ENCODE data around the gene GABRB1.

The GABRB1 gene

DNA sequence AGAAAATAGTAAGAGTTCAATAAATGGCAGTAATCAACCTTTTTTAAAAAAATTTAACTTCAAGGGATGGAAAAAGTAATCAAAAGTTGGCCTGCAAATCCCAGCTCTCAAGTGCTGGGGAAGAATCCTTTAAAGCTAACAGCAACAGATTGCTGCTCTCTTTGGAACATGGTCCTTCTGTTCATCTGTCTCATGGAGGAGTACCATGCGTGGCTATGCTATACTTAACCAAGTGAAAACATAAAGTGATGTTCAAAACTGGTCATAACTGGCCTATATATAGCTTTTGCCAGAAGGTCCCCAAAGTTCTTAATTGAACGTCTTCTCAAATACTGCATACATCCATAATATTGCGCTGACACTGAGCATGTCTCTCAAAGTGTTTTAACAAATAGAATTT is 154.4 kb downstream of the GABRB1 start:
- H3K9ac ChIP-seq (ENCODE audit: insufficient read length, low read depth): no peak overlapping the region

DNA sequence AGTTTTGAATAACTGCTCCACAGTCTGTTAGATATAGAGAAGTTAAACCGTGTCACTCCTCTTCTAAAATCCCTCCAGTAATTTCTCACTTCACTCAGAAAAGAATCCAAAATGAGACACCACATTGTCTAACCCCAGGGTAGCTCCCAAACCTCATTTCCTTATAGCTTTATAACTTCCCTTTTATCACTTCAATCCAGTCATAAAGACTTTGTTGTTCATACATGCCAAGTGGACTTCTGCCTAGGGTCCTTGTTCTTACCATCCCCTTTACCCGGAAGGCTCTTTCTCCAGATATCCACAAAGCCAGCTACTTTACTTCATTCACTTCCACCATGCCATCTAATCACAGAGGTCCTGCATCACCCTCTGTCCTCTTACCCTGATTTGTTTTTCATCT is 156.2 kb downstream of the GABRB1 start:
- H3K9ac ChIP-seq (ENCODE audit: insufficient read length, low read depth): no peak overlapping the region
- TF ChIP-seq SUZ12 (IDR thresholded peaks at IDR 0.05; ENCODE audit: extremely low read depth, insufficient read depth, insufficient read length) (no peak), YY1 (IDR thresholded peaks at IDR 0.05; ENCODE audit: insufficient read depth, insufficient read length) (no peak), ZNF274 (IDR thresholded peaks at IDR 0.05; ENCODE audit: low read depth, low read length) (no peak)
- no peak overlapping the region for H3K4me3 ChIP-seq (ENCODE audit: insufficient read length, low read depth)
- no peaks in the 10 kb centered on the region for H3K4me1 ChIP-seq (ENCODE audit: insufficient read depth, insufficient read length)
- H3K9me3 ChIP-seq (ENCODE audit: insufficient read depth, low read length): no peaks in the 10 kb centered on the region
- no peaks in the 10 kb centered on the region for H3K36me3 ChIP-seq (ENCODE audit: insufficient read depth, insufficient read length, low read length)
- DNase-seq (ENCODE audit: low read depth, low spot score): no peak
- no peaks in the 10 kb centered on the region for H3K27me3 ChIP-seq (ENCODE audit: insufficient read depth, insufficient read length)

More for the DNA sequence above, 154.4 kb downstream of the GABRB1 start:
- no peak for TF ChIP-seq ZNF274 (IDR thresholded peaks at IDR 0.05; ENCODE audit: low read depth, low read length)
- TF ChIP-seq SUZ12 (IDR thresholded peaks at IDR 0.05; ENCODE audit: extremely low read depth, insufficient read depth, insufficient read length): no peak
- TF ChIP-seq YY1 (IDR thresholded peaks at IDR 0.05; ENCODE audit: insufficient read depth, insufficient read length): no peak
- DNase-seq (ENCODE audit: low read depth, low spot score): no peak
- Histone ChIP-seq H3K9me3 (ENCODE audit: insufficient read depth, low read length) (no peaks in the 10 kb centered on the region), H3K4me3 (ENCODE audit: insufficient read length, low read depth) (no peak overlapping the region), H3K36me3 (ENCODE audit: insufficient read depth, insufficient read length, low read length) (no peaks in the 10 kb centered on the region), H3K4me1 (ENCODE audit: insufficient read depth, insufficient read length) (no peaks in the 10 kb centered on the region), H3K27me3 (ENCODE audit: insufficient read depth, insufficient read length) (no peaks in the 10 kb centered on the region)

DNA sequence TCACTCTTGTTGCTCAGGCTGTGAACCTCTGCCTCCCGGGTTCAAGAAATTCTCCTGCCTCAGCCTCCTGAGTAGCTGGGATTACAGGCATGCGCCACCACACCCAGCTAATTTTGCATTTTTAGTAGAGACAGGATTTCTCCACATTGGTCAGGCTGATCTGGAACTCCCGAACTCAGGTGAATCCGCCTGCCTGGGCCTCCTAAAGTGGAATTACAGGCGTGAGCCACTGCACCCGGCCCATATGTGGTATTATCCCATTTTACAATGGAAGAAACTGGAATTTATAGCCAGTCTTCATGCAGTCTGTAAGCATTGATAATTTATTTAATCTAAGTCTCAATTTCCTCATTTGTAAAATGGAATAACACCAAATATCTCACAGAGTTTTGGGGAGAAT is 161.8 kb downstream of the GABRB1 start:
- Histone ChIP-seq H3K9me3 (ENCODE audit: insufficient read depth, low read length) (no peaks in the 10 kb centered on the region), H3K36me3 (ENCODE audit: insufficient read depth, insufficient read length, low read length) (no peaks in the 10 kb centered on the region), H3K9ac (ENCODE audit: insufficient read length, low read depth) (no peak overlapping the region), H3K4me1 (ENCODE audit: insufficient read depth, insufficient read length) (no peaks in the 10 kb centered on the region), H3K4me3 (ENCODE audit: insufficient read length, low read depth) (no peak overlapping the region), H3K27me3 (ENCODE audit: insufficient read depth, insufficient read length) (no peaks in the 10 kb centered on the region)
- no peak for DNase-seq (ENCODE audit: low read depth, low spot score)
- no peak for TF ChIP-seq ZNF274 (IDR thresholded peaks at IDR 0.05; ENCODE audit: low read depth, low read length)
- TF ChIP-seq SUZ12 (IDR thresholded peaks at IDR 0.05; ENCODE audit: extremely low read depth, insufficient read depth, insufficient read length): no peak
- no peak for TF ChIP-seq YY1 (IDR thresholded peaks at IDR 0.05; ENCODE audit: insufficient read depth, insufficient read length)

DNA sequence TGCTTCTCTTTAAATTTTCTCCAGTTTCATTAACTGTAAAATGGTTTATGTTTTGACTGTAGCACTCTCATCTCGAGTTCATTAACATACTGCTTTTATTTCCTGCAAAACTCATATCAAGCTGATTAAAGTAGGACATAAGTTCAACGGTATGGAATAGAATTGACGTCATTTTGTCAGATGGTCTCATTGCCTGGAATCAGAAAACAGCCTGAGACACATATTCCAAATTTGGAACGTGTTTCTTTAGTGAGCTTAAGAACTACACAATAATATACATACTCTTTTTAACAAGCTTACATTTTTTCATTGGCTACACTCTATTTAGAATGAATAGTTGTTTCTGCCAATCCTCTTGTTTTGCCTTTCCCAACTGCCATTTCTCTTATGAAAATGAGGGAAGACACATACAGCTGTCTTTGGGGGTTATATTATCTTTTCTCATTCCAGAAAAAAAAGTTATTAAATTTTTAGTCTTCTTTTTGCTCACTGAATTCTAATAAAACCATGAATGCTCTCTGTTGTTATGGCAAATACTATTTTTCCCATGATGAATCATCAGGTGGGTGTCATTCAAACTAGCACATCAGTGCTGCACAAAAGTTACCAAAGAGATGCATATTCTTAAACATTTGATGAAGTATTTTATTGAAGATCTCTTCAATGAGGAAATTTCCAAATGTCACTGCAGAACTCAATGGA is 162.8 kb downstream of the GABRB1 start:
- Histone ChIP-seq H3K36me3 (ENCODE audit: insufficient read depth, insufficient read length, low read length) (no peaks in the 10 kb centered on the region), H3K9me3 (ENCODE audit: insufficient read depth, low read length) (no peaks in the 10 kb centered on the region), H3K9ac (ENCODE audit: insufficient read length, low read depth) (no peak overlapping the region)

DNA sequence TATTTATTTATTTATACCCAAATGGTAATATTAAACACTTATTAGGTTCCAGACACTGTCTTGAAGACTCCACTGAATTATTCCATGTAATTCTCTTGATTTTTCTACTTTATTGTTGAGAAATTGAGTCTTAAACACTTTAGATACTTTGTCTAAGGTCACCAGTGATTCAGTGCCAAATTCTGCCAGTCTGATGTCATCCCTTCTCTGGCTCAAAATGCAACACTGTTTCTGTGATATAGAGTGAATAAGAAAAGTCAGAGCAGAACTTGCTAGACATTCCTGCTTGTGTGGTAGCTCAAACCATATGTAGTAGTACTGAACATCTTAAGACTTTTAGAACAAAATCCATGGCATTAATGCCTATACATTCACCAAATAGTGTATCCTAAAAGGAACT is 164.3 kb downstream of the GABRB1 start:
- TF ChIP-seq SUZ12 (IDR thresholded peaks at IDR 0.05; ENCODE audit: extremely low read depth, insufficient read depth, insufficient read length): no peak
- no peak for TF ChIP-seq ZNF274 (IDR thresholded peaks at IDR 0.05; ENCODE audit: low read depth, low read length)
- no peak for TF ChIP-seq YY1 (IDR thresholded peaks at IDR 0.05; ENCODE audit: insufficient read depth, insufficient read length)
- no peaks in the 10 kb centered on the region for H3K9me3 ChIP-seq (ENCODE audit: insufficient read depth, low read length)
- no peaks in the 10 kb centered on the region for H3K36me3 ChIP-seq (ENCODE audit: insufficient read depth, insufficient read length, low read length)
- H3K9ac ChIP-seq (ENCODE audit: insufficient read length, low read depth): no peak overlapping the region
- no peak for DNase-seq (ENCODE audit: low read depth, low spot score)
- no peaks in the 10 kb centered on the region for H3K27me3 ChIP-seq (ENCODE audit: insufficient read depth, insufficient read length)
- H3K4me3 ChIP-seq (ENCODE audit: insufficient read length, low read depth): no peak overlapping the region
- no peaks in the 10 kb centered on the region for H3K4me1 ChIP-seq (ENCODE audit: insufficient read depth, insufficient read length)

More for the DNA sequence above, 162.8 kb downstream of the GABRB1 start:
- no peaks in the 10 kb centered on the region for H3K4me1 ChIP-seq (ENCODE audit: insufficient read depth, insufficient read length)
- no peak overlapping the region for H3K4me3 ChIP-seq (ENCODE audit: insufficient read length, low read depth)
- no peak for DNase-seq (ENCODE audit: low read depth, low spot score)
- TF ChIP-seq SUZ12 (IDR thresholded peaks at IDR 0.05; ENCODE audit: extremely low read depth, insufficient read depth, insufficient read length) (no peak), YY1 (IDR thresholded peaks at IDR 0.05; ENCODE audit: insufficient read depth, insufficient read length) (no peak), ZNF274 (IDR thresholded peaks at IDR 0.05; ENCODE audit: low read depth, low read length) (no peak)
- H3K27me3 ChIP-seq (ENCODE audit: insufficient read depth, insufficient read length): no peaks in the 10 kb centered on the region

DNA sequence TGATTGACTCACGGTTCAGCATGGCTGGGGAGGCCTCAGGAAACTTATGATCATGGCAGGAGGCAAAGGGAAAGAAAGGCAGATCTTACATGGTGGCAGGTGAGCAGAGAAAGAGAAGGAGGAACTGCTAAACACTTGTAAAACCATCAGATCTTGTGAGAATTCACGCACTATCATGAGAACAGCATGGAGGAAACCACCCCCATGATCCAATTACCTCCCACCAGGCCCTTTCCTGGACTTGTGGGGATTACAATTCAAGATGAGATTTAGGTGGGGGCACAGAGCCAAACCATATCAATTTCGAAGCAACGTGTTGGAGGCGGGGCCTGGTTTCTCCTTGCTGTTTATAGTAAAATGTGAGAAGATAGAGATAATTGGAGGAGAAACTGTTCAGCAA is 167.4 kb downstream of the GABRB1 start:
- no peaks in the 10 kb centered on the region for H3K27me3 ChIP-seq (ENCODE audit: insufficient read depth, insufficient read length)
- H3K9ac ChIP-seq (ENCODE audit: insufficient read length, low read depth): no peak overlapping the region
- H3K36me3 ChIP-seq (ENCODE audit: insufficient read depth, insufficient read length, low read length): no peaks in the 10 kb centered on the region
- H3K4me1 ChIP-seq (ENCODE audit: insufficient read depth, insufficient read length): no peaks in the 10 kb centered on the region
- H3K4me3 ChIP-seq (ENCODE audit: insufficient read length, low read depth): no peak overlapping the region
- TF ChIP-seq SUZ12 (IDR thresholded peaks at IDR 0.05; ENCODE audit: extremely low read depth, insufficient read depth, insufficient read length) (no peak), YY1 (IDR thresholded peaks at IDR 0.05; ENCODE audit: insufficient read depth, insufficient read length) (no peak), ZNF274 (IDR thresholded peaks at IDR 0.05; ENCODE audit: low read depth, low read length) (no peak)
- no peaks in the 10 kb centered on the region for H3K9me3 ChIP-seq (ENCODE audit: insufficient read depth, low read length)
- DNase-seq (ENCODE audit: low read depth, low spot score): no peak

DNA sequence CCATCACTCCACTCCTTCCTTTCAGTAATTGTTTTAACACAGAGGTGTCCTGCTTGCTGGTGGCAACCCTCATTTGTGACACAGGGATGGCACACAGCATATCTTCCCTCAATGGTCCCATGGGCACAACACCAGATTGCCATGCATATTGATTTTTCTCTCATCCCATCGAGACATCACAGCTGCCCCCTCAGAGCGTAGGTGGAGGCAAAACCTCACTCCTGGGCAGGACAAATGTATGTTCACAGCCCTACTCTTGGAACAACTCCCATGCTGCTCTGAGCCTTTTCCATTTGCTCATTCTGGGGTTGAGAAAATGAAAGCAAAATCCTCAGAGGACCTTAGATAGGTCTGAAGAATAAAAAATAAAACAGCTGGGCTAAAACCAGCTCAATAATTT is 172.2 kb downstream of the GABRB1 start:
- Histone ChIP-seq H3K9ac (ENCODE audit: insufficient read length, low read depth) (no peak overlapping the region), H3K4me3 (ENCODE audit: insufficient read length, low read depth) (no peak overlapping the region), H3K36me3 (ENCODE audit: insufficient read depth, insufficient read length, low read length) (no peaks in the 10 kb centered on the region), H3K4me1 (ENCODE audit: insufficient read depth, insufficient read length) (no peaks in the 10 kb centered on the region), H3K9me3 (ENCODE audit: insufficient read depth, low read length) (no peaks in the 10 kb centered on the region), H3K27me3 (ENCODE audit: insufficient read depth, insufficient read length) (no peaks in the 10 kb centered on the region)
- no peak for TF ChIP-seq ZNF274 (IDR thresholded peaks at IDR 0.05; ENCODE audit: low read depth, low read length)
- TF ChIP-seq SUZ12 (IDR thresholded peaks at IDR 0.05; ENCODE audit: extremely low read depth, insufficient read depth, insufficient read length): no peak
- TF ChIP-seq YY1 (IDR thresholded peaks at IDR 0.05; ENCODE audit: insufficient read depth, insufficient read length): no peak
- no peak for DNase-seq (ENCODE audit: low read depth, low spot score)
